H1 (cell line): ENCODE results near the gene DSCAM.

Experiments
- CTCF ChIP-seq, 3 experiments: IDR thresholded peaks; 1 replicate in 2 of 3; 2 replicates in 1 of 3; pipeline versions ENCODE4 v1.5.1 to v1.6.1; 2011; ENCODE audit warnings: low read length in 3 of 3, mild to moderate bottlenecking in 3 of 3, inconsistent platforms in 2 of 3, low read depth in 1 of 3, moderate library complexity in 1 of 3; ENCODE audit not compliant: insufficient read depth in 1 of 3; ENCODE audit errors: control extremely low read depth in 1 of 3
- GABPA ChIP-seq: IDR thresholded peaks from 2 replicates; pipeline ENCODE4 v1.6.1; 2011; ENCODE audit warnings: mild to moderate bottlenecking, low read length, moderate library complexity, borderline replicate concordance; ENCODE audit not compliant: insufficient read depth
- SRF ChIP-seq: IDR thresholded peaks from 2 replicates; pipeline ENCODE4 v1.6.1; 2011; ENCODE audit warnings: mild to moderate bottlenecking, low read depth, low read length, moderate library complexity

- TF ChIP-seq CTCF (IDR thresholded peaks at IDR 0.05; ENCODE audit: control extremely low read depth in 1 of 3, insufficient read depth in 1 of 3, low read depth in 1 of 3, low read length in 3 of 3) (no peak), GABPA (no peak), SRF (no peak)
These were observed 438.4 kb downstream of the DSCAM start for GRCh38 chr21:40408561-40408960.
